B cell (primary cell): ENCODE measurements around the gene CA5A.

ENCODE experiments used
- EZH2 ChIP-seq: IDR thresholded peaks from 2 replicates; pipeline ENCODE4 v1.6.1; 2012; ENCODE audit warnings: borderline replicate concordance, low read depth, mild to moderate bottlenecking, moderate library complexity, low read length; ENCODE audit not compliant: insufficient read depth, poor library complexity, severe bottlenecking
- TF ChIP-seq, protein P1 (sequence below): fragments of 200-600 bp; IDR thresholded peaks from one replicate; pipeline ENCODE4 v1.8.0; 2022; ENCODE audit warnings: antibody characterized with exemption, mild to moderate bottlenecking

- TF ChIP-seq, protein P1, sequence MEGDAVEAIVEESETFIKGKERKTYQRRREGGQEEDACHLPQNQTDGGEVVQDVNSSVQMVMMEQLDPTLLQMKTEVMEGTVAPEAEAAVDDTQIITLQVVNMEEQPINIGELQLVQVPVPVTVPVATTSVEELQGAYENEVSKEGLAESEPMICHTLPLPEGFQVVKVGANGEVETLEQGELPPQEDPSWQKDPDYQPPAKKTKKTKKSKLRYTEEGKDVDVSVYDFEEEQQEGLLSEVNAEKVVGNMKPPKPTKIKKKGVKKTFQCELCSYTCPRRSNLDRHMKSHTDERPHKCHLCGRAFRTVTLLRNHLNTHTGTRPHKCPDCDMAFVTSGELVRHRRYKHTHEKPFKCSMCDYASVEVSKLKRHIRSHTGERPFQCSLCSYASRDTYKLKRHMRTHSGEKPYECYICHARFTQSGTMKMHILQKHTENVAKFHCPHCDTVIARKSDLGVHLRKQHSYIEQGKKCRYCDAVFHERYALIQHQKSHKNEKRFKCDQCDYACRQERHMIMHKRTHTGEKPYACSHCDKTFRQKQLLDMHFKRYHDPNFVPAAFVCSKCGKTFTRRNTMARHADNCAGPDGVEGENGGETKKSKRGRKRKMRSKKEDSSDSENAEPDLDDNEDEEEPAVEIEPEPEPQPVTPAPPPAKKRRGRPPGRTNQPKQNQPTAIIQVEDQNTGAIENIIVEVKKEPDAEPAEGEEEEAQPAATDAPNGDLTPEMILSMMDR = no peak
- TF ChIP-seq EZH2 = no peak
Observed at GRCh38 chr16:87971933-87972332, 35.6 kb upstream of the CA5A start.
